Activated T-cell treated with anti-CD3 and anti-CD28 coated beads for 48 hours (primary cell): ENCODE measurements around the gene TIMP3.

Source experiments
- DNase-seq: peaks from one replicate; pipeline ENCODE4 v3.0.0-alpha.2; 2020; ENCODE audit warnings: low read depth

The TIMP3 gene

DNA sequence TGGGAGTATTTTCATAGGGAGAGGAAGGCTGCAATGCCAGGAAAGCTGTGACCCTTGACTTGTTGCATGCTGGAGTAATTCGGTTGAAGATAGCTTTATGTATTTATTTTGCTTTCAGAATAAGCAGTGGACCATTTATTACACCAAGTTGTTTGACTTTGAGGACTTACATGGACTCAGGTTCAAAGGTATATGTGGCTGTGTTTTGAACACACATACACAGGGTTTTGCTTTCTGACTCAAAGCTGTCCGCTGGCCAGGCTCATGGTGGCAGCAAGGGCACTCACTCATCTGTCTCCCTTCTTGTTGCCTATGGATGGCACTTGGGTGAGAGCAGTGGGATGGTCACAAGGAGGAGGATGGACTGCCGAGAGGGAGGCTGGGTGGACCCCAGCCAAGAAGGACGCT is 6.5 kb downstream of the TIMP3 start:
- DNase-seq: no peak

DNA sequence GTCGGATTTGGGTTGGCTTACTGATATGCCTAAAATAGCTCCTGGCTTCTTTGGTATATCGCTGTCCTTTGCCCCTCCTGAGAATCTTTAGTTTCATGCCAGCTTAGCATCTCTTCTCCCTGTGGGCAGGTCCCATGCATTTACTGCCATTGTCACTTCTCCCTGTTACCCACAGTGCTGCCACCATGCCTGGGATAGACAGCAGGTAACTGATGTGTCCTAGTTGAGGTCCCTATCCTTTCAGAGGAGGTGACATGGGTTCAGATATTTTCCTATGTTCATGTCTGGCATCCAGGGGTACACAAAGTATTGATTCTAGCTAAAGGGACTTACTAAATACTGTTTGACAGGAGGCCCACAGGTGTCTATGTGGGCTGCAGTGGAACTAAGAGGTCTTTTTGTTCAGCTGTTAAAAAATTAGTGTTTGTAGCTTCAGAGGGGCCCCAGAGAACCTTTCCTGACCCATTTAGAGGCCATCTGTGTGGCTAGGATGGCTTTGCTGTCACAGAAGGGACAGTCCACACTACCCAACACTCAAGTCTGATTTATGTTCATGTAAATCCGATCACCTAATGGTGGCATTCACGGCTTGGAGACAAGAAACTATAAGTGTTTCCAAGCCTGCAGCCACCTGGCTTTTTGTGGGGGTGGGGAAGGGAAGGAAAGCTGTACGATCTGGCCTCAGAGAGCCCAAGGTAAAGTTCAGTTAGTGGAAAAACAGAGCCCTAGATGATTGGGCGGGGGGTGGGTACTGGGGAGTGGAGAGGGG is 8.5 kb downstream of the TIMP3 start:
- DNase-seq: no peak

DNA sequence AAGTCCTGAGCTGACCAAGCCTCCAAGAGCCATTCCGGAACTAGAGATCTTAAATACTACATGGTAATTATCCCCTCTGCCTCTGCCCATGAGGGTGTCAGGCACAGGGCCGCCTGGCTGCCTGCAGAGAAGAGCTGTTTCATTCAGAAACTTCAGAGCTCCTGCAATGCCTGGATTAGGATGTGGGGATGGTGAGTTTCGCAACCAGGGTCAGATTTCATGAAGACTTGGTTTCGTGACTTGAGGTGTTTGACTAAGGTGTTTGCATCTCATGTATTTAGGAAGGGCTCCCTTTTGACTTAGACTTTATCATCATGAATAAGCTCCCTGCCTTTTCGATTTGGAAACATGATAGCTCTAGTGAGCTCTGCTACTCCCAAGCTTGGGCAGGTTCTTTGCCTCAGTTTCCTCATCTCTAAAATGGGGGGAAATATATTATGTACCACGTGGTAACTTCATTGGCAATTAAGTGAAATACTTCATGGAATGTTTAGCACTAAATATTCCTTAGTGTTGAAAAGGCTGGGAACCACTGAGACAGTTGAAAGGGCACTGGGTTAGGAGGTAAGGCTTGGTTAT is 9.1 kb downstream of the TIMP3 start:
- no peak for DNase-seq

DNA sequence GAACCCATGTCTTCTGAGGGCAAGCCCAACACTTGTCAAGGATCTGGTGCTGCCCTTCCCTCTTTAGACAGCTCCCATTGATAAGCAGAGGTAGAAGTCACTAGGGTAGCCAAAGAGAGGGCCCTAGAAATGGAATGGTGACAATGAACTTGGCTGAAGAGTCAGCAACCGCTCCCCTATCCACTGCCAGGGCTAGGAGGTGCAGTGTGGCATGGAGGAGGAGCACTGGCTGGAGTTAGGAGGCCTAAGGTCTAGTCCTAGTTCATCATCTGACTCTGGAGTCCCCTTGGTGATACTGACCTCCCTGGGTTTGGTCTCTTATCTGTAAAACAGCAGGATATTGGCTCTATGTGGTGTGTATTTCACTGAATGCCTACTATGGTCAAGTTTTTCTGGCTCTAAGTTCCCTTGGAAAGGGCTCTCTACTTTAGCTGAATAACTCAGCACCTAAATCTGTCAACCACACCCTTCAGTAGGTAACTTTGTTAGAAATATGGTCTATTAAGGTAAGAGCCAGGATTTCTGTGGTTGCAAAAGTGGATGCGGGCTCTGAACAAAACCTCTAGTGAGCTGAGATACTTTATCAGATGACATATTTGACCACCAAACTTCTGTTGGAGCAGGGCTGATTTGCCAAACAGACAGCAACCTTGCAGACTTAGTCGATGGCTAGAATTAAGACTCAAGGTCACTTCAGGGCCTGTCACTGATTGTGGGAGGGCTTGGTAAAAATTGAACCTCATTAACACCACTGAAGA is 10.5 kb downstream of the TIMP3 start:
- no peak for DNase-seq

DNA sequence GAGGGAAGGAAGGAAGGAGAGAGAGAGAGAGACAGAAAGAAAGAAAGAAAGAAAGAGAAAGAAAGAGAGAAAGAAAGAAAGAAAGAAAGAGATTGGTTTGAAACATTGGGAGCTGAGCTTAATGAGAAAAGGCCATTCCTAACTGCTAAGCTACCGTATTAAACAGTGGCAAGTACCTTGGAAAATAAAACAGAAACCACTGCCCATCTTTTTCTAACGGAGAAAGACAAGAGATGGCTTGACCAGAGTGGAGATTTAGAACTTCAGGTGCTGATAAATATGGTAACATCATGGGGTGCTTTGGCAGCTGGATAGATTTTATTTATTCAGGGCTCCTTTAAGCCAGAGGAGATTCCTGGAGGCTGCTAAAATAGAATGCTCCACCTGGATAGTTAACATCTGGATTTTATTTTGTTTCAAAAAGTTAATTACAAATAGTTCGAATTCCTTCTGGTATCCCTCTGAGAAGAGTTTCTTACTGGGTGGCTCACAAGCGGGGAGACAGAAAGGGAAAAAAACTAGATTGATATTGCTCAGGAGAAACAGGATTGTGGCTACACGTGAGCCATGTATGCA is 12.9 kb downstream of the TIMP3 start:
- no peak for DNase-seq

DNA sequence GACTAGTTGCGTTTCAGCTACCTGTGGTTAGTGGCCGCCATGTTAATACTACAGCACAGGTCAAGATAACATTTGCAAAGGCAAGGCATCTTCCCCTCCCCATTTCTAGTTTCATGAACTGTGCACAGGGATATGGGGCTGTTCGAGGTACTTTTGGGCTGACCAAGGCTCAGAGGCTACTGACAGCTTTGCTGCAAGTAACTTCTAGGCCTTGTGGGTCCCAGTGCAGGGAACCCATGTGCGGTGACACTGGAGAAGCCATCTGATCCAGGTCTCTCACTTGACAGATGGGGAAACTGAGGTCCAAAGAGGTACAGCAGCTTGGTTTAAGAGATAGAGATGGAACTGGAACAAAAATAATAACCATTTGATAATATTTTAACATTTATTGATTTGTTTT is 13.6 kb downstream of the TIMP3 start:
- DNase-seq: no peak

DNA sequence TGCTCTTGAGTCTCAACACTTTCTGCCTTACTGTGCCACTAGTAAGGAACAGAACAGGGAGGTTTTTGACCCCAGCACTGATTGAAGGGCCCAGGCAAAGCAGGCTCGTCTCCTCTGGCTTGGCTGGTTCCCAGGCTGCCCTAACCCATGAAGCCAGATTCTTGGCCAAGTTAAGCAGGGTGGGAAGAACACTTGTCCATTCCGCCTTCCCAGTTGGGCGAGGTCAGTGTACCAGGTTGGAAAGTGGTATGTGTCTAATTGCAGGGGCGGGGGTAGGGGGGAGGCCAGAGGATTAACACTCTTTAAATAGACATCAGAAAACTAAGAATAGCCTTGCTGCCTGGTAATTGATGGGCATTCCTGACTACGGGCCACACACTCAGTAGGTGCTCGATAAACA is 14.4 kb downstream of the TIMP3 start:
- DNase-seq: no peak

DNA sequence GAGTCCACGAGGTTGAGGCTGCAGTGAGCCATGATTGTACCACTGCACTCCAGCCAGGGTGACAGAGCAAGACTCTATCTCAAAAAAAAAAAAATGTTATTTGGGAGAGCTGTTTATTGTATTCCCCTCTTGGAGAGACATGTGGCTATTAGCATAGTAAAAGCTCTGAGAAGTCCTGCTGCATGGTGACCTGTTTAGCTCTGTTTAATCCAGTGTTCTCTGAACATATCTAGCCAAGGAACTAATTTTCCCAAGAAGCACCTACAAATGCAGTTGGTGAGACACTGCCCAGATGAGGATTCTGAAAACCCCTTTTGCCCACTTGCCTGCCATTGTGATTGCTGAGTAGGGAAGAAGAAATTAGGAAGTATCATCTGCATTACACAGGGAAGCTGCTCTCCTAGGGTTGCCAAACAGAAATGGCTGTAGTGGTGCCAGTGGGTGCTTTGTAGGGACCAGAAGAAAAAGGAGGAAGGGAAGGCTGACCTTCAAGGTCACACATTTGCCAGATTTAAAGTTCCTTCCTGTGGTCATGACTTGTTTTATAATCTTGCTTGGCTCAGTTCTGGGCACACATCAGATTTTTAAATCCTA is 15.7 kb downstream of the TIMP3 start:
- no peak for DNase-seq

DNA sequence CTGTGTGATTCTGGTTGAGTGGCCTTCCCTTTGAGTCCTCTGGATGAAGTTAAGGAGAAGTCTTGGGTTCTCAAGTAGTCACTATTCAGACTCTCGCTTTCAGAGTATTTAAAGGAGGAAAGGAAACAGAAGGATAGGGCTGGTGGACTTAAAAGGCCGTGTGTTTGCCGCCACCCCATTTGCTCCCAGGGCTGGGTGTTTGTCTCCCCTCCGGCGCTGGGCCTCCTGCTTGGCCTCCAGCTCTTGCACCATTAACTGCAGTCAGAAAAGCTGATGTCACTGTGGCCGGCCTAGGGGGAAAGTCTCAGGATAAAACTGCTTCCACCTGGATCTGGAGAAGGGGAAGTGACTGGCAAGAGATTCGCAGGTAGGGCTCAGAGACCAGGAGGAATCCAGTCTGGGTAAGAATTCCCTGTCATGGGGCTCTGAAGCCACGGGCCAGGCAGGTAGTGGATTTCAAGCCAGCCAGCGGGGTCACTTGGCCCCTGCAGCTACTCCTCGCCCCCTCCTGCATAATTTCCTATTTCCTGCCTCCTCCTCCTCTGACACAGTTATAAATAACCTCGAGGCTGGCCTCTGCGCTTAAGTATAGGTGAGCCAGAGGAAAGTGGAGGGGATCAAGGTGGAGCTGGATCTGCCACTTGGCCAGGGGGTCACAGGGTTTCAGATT is 17.1 kb downstream of the TIMP3 start:
- no peak for DNase-seq

DNA sequence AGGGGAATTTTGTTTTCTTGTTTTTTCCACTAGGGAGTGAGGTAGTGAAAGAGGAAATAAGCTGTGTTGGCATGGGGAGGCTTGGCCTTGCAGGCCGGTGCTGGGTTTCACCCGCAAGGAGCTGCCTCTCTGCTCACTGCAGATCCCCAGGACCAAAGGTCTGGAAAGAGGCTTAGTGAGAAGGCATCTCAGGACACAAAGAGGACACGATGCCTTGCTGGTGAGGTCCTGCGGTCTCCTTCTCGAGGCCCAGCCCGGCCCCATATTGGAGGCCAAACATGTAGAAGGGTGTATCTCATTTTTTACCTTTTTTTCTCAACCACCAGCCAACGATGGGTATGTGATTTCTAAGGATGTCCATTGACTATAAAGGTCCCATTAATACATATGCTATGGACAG is 17.6 kb downstream of the TIMP3 start:
- no peak for DNase-seq

DNA sequence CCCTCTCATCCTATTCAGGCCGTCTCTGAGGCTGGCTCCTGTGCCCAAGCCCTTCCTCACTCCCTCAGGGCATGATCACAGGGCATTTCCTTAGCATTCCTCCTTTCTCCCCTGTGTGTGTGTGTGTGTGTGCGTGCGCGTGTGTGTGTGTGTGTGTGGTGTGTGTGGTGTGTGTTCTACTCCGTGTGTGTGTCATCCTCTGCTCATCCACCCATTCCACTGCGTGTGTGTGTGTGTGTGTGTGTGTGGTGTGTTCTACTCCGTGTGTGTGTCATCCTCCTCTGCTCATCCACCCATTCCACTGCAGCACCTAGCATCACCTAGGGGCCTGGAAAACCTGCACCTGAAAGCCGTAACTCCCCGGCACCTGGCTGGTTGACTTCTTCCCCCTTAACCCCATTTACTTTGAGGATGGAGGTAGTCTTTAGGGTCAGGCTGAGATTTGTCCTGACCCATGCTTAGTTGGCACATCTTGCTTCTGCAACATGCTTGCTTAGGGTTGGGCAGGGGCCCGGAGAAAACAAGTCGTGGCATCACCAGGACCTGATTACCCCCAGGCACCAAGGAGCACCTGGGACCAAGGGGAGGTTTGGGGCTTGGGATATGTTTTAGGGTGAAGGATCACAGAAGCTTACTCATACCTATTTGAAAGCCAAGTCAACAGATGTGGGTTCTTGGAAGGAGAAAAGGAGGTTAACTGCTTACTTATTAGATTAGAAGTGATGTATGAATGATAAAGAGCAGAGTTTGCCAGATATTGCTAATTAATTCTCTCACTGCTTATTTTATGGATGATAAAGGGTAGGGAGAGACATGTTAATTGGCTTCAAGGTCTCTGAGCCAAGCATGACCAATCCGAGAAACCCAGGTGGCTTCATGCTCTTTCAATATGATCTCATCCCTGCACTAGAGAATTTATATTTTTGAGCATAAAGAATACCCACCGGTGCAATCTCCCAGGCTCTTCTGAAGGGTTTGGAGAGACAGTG is 18.9 kb downstream of the TIMP3 start:
- no peak for DNase-seq

DNA sequence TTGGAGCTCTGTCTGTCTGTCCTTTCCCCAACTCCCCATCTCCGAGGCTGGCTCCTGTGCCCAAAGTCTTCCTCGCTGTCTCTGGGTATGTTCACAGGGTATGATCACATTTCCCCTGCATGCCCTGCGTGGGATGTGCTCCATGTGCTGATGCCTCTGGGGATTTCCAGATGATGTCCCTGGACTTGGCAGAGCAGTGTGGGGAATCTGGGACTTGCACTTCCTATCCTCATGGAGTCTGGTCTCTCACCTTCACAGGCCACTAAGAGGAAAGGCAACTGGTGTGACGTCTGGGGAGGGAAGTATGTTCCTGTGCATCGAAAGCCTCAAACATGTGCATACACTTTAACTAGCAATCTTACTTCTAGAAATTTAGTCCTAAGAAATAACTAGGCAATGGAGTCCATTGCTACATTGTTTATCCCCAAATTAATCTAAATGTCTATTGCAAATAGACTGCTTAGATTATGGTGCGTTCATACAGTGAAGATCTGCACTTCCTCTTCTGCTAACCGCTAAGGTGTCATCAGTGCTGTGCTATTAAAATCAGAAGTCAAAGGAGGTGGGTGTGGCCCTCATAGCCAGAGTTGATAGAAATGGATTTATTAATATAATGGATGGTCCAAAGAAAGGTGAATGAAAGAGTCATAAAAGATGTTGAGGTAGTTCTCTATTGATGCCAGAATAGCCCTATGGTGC is 20.8 kb downstream of the TIMP3 start:
- DNase-seq: no peak

DNA sequence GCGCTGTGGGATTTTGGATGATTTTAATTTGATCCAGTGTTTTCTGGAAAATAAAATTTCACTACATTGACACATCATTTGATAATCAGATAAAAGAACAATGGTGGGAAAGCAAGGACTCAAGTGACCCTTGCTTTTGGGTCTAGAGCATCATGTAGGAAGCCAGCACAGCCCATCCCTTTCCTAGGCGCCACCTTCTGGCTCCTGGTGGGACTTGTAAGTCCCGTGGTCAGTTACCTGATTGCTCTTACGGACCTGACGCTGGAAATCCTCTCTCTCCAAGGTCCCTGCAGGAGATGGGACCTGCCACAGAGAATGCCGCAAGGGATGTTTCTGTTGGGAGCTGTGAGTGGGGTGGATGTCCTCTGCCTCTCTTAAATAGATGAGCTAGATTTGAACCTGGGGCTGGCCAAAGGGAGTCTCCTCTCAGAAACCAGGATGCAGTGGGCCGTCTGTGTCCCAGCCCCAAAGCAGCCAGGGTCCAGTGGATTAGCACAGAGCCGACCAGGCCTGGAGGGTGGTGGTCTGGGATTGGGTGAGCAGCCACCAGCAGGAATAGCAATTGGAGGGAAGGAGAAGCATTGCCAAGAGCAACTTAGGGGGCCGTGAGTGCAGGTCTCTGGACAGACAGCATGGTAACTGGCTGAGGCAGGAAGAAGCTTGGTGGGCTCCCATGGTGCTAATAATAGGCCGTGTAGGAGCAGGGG is 21.7 kb downstream of the TIMP3 start:
- no peak for DNase-seq

DNA sequence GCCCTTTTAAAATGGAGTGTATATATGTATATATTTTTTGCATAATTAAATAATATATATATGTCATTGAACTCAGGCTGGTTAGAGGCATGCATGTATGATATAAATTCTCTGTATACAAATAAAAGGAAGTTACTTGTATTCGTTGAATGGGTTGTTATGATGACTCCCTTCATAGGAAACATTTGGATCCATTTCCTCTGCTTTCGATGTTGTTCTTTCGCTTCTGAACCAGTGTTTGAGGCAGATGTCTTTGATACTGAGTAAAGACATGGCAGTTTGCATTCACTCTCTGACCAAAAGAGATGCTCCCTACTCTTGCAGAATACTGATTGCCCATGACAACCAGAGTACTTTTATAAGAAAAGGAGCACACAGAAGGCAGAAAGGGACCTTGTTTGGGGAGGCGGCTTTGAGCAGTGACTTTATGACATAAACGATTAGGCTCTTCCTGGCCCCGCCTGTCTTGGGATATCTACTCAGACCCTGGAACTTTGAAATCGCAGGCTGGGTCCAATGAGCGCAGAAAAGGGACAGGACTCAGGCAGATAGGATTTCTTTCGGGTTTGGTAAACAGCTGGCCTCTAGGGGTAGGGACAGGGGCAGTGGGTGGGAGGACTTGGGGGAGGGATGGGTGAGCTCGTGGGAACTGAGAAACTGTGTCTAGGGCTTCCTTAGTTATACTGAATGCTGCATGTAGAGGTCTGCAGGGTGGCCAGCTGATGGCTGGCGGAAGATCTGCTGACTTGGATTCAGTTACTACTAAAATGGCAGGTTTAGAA is 23.2 kb downstream of the TIMP3 start:
- no peak for DNase-seq

DNA sequence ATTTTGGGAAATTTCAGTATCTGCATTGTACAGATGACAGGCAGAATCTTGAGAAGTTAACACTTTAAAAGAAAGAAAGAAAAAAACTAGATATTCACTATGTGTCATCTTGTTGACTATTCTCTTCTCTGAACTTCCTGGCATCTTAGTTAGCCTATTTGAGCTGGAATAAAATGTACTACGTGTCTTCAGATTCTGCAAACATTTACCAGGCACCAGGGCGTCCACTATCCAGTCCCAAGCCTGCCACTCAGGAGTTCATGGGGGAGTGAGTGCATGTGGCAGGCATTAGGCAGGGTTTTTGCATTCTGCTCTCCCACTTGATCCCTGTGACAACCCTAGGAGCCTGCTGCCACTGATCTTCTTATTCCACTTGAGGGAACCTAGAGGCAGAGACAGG is 25.0 kb downstream of the TIMP3 start:
- no peak for DNase-seq

DNA sequence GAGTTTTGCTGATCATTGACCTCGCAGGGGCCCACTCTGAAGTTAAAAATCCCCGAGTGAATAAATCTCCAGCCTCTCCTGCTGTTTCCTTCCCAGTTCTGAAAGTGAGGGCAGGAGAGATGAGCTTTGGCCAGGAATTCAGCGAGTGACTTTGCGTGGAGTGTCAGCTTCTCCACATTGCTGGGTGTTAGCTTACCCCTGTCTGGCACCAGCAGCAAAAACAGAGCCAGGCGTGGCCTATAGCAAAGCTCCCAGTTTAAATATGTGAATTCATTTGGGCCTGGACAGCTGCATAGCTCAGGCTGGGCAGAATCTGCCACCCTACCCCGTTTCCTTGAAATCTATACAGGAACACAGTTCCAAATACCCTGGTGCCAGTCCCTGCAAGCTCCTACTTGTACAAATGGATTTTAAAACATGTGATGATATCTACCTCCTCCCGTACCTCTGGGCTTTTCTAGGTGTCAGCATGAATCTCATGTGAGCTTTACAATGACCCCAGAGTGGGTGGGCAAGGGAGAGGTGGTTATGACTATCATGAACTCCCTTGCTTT is 25.6 kb downstream of the TIMP3 start:
- DNase-seq: no peak

DNA sequence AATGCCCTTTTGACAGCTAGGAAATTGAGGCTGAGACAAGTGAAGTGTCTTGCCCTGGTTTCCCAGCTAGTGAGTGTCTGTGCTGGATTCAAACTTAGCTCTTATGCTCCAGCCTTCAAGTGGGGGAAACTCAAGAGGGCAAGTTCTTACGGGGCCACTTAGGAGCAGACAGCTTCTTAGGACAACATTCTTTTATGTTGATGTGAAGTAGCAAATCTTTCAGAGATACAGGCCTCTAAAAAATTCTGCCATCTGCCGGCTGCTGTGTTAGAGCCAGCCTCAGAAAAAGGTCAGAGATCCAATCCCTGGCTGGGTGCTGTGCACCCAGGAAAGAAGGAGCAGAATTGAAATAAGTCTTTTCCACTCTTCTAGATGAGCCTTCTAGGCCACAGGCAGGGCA is 26.6 kb downstream of the TIMP3 start:
- no peak for DNase-seq

DNA sequence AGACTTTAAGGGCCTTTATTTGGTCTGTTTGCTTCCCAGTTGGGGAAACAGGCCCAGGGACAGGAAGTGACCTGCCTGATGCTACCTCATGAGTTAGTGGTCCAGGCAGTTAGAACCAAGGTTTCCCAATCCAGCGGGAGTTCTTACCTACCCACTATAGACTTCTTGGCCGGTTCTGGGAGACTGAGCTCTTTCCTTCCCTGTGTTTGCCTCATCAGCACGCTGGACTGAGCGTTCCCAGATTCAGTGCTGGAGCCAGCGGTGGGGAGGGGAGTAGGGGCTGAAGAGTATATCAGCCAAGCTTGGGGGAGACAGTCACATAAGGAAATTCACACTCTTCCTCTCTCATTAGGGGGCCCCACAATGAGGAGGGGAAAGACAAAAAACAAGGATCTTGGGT is 27.1 kb downstream of the TIMP3 start:
- DNase-seq: no peak
